ENCODE data around the gene SLC6A12. TPM values are rescaled to one million over a fixed set of nuclear protein-coding genes. Genes with fewer than 3 reads are reported as not detected.

Gene SLC6A12
- polyA plus RNA-seq, 1 of the 3 experiments (the other 2 are of a cell fraction) = 0.02 TPM

DNA sequence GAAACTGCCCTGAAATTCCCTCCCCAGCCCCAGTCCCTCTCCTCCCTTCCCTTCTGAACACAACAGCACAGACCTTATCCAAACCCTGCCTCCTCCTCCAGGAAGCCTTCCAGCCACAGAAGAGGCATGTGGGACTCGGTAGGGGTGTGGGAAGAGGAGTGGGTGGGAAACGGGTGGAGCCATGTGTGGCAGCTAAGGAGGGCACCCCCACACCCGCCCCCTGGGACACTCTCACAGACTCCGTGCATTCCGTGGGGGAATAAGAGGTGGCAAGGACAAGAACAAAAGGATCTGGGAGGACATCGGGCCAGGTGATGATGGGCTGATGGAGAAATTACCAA is 24.4 kb downstream of the SLC6A12 start:
- Histone ChIP-seq H2AFZ (ENCODE audit: low read depth) (no peak overlapping the region), H3F3A (replicated peaks; ENCODE audit: insufficient read depth) (no peaks in the 10 kb centered on the region), H3K4me3 (ENCODE audit: low read depth in 2 of 2, low read length in 1 of 2) (no peak overlapping the region), H4K20me1 (ENCODE audit: insufficient read depth) (no peaks in the 10 kb centered on the region), H3K79me2 (ENCODE audit: insufficient read depth) (no peaks in the 10 kb centered on the region), H3K9ac (no peak overlapping the region), H3K4me1 (ENCODE audit: control insufficient read depth in 1 of 2, insufficient read depth in 2 of 2, low read depth in 1 of 2, low read length in 1 of 2) (peaks cover 0 to 22% of the 10 kb centered on the region in 2 experiments; a peak in 1 of 4 replicates), H3K36me3 (replicated peaks in 1 of 2; ENCODE audit: control insufficient read depth in 1 of 2, insufficient read depth in 2 of 2, low read length in 1 of 2) (no peaks in the 10 kb centered on the region), H3K9me2 (no peaks in the 10 kb centered on the region), H3K27me3 (ENCODE audit: insufficient read depth) (peaks cover 8% of the 10 kb centered on the region), H3K9me3 (no peaks in the 10 kb centered on the region), H3K27ac (ENCODE audit: low read depth in 2 of 2, low read length in 1 of 2) (no peak overlapping the region), H3K4me2 (no peak overlapping the region; the same call in 1 of the 2 replicates)
- TF ChIP-seq NRF1 (IDR thresholded peaks at IDR 0.05; ENCODE audit: low read depth, low read length) (no peak), ELF1 (IDR thresholded peaks at IDR 0.05) (no peak), NFIC (IDR thresholded peaks at IDR 0.05; ENCODE audit: borderline replicate concordance) (no peak), SIN3A (IDR thresholded peaks at IDR 0.05; ENCODE audit: borderline replicate concordance, low read depth, low read length) (no peak), EZH2phosphoT487 (IDR thresholded peaks at IDR 0.05; ENCODE audit: borderline replicate concordance, low read depth) (no peak), RAD21 (IDR thresholded peaks at IDR 0.05; ENCODE audit: low read length) (no peak)
- TF ChIP-seq, protein P1, sequence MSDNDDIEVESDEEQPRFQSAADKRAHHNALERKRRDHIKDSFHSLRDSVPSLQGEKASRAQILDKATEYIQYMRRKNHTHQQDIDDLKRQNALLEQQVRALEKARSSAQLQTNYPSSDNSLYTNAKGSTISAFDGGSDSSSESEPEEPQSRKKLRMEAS (IDR thresholded peaks at IDR 0.05; ENCODE audit: low read depth) = no peak
- TF ChIP-seq, protein P2, sequence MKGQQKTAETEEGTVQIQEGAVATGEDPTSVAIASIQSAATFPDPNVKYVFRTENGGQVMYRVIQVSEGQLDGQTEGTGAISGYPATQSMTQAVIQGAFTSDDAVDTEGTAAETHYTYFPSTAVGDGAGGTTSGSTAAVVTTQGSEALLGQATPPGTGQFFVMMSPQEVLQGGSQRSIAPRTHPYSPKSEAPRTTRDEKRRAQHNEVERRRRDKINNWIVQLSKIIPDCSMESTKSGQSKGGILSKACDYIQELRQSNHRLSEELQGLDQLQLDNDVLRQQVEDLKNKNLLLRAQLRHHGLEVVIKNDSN (IDR thresholded peaks at IDR 0.05; ENCODE audit: borderline replicate concordance, low read depth) = no peak
- TF ChIP-seq, protein P3, sequence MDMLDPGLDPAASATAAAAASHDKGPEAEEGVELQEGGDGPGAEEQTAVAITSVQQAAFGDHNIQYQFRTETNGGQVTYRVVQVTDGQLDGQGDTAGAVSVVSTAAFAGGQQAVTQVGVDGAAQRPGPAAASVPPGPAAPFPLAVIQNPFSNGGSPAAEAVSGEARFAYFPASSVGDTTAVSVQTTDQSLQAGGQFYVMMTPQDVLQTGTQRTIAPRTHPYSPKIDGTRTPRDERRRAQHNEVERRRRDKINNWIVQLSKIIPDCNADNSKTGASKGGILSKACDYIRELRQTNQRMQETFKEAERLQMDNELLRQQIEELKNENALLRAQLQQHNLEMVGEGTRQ (IDR thresholded peaks at IDR 0.05; ENCODE audit: borderline replicate concordance, low read depth, low read length) = no peak
- WGBS (ENCODE audit: low lambda C conversion rate) = 60% methylated on average over 6 of the region's 6 CpGs
- ChIA-PET POLR2A (no interaction called here), CTCF (interaction anchor here (0.6 to 4.6 kb wide), 16 partner anchors 11 to 1422 kb away, joined by 3 to 43 read pairs (median 4); no protein-coding TSS in a partner anchor)
- no peak for DNase-seq

DNA sequence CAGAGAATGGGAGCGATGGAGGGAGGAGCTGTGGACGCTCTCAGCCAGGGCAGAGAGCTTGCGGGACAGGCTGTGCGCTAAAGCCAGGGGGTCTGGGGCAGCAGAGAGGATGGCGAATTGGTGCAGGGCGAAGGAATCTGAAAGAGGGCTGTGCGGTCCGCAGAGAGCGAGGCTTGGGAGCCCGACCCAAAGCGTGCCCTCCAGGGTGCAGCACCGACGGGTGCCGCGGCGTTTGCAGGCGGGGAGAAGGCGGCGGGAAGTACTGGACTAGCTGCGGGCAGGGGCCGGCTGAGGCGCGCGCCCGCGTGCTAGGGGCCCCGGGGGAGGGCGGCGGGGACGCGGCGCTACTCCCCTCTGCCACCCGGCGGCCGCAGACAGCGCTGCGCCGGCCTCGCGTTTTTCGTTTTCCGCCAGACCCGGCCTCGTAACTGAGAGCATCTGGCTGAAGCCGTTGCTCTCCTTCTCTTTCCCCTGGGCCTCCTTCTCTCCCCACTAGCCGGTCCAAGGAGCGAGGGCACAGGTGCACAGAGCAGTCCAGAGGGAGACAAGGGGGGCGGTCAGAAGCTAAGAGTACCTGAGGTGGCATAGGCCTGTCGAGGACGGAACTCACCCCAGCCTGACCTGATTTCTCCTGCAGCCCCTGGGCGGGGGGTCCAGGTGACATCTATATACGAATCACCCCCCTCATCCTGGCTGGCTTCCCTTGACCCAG is 24.9 kb downstream of the SLC6A12 start:
- 27% methylated on average over 21 of the region's 52 CpGs for WGBS (ENCODE audit: low lambda C conversion rate)
- H3K4me3 ChIP-seq (ENCODE audit: low read depth in 2 of 2, low read length in 1 of 2) = peak overlapping the region; percentile 43 to 56
- no peak overlapping the region for H3K9ac ChIP-seq
- no peaks in the 10 kb centered on the region for H3K9me2 ChIP-seq
- no peak for TF ChIP-seq RFX5 (IDR thresholded peaks at IDR 0.05; ENCODE audit: low read length)
- no peak for TF ChIP-seq EZH2phosphoT487 (IDR thresholded peaks at IDR 0.05; ENCODE audit: borderline replicate concordance, low read depth)
- no peak for TF ChIP-seq POLR2AphosphoS5 (IDR thresholded peaks at IDR 0.05; ENCODE audit: low read depth, low read length)
- TF ChIP-seq NFIC (IDR thresholded peaks at IDR 0.05; ENCODE audit: borderline replicate concordance) = no peak
- TF ChIP-seq CHD2 (IDR thresholded peaks at IDR 0.05; ENCODE audit: low read length, partially characterized antibody) = peak; percentile 24
- TF ChIP-seq NRF1 (IDR thresholded peaks at IDR 0.05; ENCODE audit: low read depth, low read length) = peak; percentile 29; the same call in 1 of the 2 replicates
- TF ChIP-seq TAF1 (IDR thresholded peaks at IDR 0.05; ENCODE audit: borderline replicate concordance, low read depth, low read length) = no peak
- TF ChIP-seq, protein P4, sequence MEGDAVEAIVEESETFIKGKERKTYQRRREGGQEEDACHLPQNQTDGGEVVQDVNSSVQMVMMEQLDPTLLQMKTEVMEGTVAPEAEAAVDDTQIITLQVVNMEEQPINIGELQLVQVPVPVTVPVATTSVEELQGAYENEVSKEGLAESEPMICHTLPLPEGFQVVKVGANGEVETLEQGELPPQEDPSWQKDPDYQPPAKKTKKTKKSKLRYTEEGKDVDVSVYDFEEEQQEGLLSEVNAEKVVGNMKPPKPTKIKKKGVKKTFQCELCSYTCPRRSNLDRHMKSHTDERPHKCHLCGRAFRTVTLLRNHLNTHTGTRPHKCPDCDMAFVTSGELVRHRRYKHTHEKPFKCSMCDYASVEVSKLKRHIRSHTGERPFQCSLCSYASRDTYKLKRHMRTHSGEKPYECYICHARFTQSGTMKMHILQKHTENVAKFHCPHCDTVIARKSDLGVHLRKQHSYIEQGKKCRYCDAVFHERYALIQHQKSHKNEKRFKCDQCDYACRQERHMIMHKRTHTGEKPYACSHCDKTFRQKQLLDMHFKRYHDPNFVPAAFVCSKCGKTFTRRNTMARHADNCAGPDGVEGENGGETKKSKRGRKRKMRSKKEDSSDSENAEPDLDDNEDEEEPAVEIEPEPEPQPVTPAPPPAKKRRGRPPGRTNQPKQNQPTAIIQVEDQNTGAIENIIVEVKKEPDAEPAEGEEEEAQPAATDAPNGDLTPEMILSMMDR (IDR thresholded peaks at IDR 0.05) = peak; percentile 74
- TF ChIP-seq RAD21 (IDR thresholded peaks at IDR 0.05; ENCODE audit: low read length) = peak; percentile 60
- TF ChIP-seq EP300 (IDR thresholded peaks at IDR 0.05; ENCODE audit: borderline replicate concordance in 1 of 2, low read depth in 1 of 2, low read length in 1 of 2) = no peak
- TF ChIP-seq JUND (IDR thresholded peaks at IDR 0.05) = no peak
- no peak; the same call in 1 of the 2 replicates for TF ChIP-seq MXI1 (IDR thresholded peaks at IDR 0.05; ENCODE audit: low read depth, low read length)
- TF ChIP-seq SMC3 (IDR thresholded peaks at IDR 0.05; ENCODE audit: low read depth, low read length) = peak; percentile 80
- TF ChIP-seq FOXM1 (IDR thresholded peaks at IDR 0.05; ENCODE audit: low read depth) = no peak
- no peak for TF ChIP-seq TEAD4 (IDR thresholded peaks at IDR 0.05; ENCODE audit: borderline replicate concordance, insufficient read depth)
- H2AFZ ChIP-seq (ENCODE audit: low read depth) = peak overlapping the region; percentile 78; the same call in 1 of the 2 replicates
- DNase-seq = peak; percentile 96
- H4K20me1 ChIP-seq (ENCODE audit: insufficient read depth) = no peaks in the 10 kb centered on the region
- H3F3A ChIP-seq (replicated peaks; ENCODE audit: insufficient read depth) = no peaks in the 10 kb centered on the region
- peaks cover 5% of the 10 kb centered on the region for H3K27me3 ChIP-seq (ENCODE audit: insufficient read depth)
- no peak overlapping the region for H3K27ac ChIP-seq (ENCODE audit: low read depth in 2 of 2, low read length in 1 of 2)
- no peaks in the 10 kb centered on the region for H3K9me3 ChIP-seq
- H3K79me2 ChIP-seq (ENCODE audit: insufficient read depth) = no peaks in the 10 kb centered on the region
- ChIA-PET POLR2A (no interaction called here), CTCF (interaction anchor here (0.6 to 4.6 kb wide), 17 partner anchors 10 to 1423 kb away, joined by 3 to 43 read pairs (median 3); no protein-coding TSS in a partner anchor)
- H3K4me2 ChIP-seq = peak overlapping the region; percentile 75
- H3K4me1 ChIP-seq (ENCODE audit: control insufficient read depth in 1 of 2, insufficient read depth in 2 of 2, low read depth in 1 of 2, low read length in 1 of 2) = peaks cover 0 to 22% of the 10 kb centered on the region in 2 experiments; a peak in 1 of 4 replicates
- H3K36me3 ChIP-seq (replicated peaks in 1 of 2; ENCODE audit: control insufficient read depth in 1 of 2, insufficient read depth in 2 of 2, low read length in 1 of 2) = no peaks in the 10 kb centered on the region
